NCI-H187 (cell line): ENCODE data around the gene CSF3R.
"Not testable (repeated sequence)": the region's sequence is repeated elsewhere in the genome, so short reads cannot be mapped to it uniquely, and the experiment has no call there.

ENCODE experiments used
- DNase-seq, 2 experiments: peaks; one replicate each; lab custom pipeline; 2025; lab: John Stamatoyannopoulos, UW

CSF3R gene

DNA sequence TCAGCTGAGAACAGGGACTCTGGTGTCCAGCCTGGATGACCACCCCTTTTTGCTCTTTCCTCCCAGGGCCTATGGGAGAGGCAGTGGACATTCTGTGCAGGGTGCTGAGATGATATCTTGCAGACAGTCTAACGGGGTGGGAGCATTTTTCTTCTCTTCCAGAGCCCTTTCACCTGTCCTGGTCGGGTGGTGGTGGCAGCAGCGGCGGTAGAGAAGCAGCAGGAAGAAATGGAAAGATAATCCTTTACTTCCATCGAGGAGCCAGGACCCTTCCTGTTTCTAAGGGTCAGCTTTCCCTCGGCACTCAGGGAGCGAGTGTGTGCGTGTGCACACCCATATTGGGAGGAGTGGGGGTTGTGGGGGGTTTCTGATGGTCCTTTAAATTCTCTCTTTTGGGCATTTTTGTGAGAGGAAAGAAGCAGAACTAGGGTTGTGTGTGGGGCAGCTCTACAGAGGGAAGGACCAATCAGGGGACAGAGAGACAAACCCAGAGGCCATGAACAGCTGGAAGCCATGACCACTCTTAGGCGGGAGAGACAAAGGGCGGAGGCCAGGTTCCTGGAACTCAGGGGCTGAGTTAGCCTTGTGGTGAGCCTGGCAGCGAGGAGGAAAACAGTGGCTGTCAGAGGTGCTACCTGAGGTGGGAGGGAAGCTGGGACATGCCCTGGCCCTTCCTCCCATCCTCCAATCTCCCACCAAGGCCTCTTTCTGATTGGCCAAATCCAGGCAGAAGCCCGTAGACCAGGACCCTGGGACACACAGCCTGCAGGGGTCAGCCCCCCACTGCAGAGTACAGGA lies 31.2 kb upstream of the CSF3R start:
- no peak for DNase-seq

DNA sequence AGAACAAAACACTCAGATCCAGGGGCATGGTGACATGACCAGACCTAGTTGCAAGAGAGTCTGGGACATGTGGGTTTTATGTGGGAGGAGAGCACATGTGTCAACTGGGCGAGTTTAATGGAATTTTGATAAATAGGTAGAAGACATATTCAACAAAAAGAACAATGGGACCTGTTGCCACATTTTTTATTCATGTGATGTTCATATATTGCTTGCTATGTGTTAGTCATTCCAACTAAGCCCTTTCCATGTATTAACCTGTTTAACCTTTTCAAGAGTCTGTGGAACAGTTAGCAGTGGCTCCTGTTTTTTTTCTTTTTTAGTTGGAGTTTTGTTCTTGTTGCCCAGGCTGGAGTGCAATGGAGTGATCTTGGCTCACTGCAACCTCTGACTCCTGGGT lies 30.1 kb upstream of the CSF3R start:
- no peak for DNase-seq

DNA sequence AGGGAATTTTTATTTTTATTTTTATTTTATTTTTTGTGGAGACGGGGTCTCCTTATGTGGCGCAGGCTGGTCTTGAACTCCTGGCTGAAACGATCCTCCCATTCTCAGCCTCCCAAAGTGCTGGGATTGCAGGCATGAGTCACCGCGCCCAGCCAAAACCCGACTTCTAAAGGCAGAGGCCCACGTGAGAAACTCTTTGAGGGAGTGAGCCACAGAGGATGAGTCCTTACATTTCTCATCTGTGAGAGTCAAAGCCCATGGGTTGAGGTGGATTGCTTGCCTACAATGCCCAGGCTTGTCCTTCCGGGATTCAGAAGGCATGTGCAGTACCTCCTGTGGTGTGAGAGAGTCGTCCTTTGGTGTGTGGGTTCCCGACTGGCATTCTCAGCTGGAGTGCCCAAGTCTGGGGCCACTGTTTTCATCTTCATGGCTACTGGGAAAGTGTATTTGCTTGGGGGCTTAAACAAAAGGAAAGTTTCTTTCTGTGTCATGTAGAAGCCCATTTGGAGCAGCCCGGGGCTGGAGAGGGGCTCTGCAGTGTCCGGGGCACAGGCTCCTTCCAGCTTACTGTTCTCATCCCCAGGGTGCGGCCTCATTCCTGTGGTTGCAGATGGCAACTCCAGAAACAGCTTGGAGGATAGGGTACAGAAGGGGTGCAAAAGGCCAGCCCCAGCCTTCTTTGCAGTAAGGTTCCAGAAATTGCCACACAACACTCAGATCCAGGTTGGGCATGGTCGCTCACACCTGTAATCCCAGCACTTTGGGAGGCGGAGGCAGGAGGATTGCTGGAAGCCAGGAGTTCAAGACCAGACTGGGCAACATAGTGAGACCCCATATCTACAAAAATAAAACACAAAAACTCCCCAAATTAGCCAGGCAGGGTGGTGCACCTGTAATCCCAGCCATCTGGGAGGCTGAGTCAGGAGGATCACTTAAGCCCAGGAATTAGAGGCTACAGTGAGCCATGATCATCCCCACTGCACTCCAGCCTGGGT lies 29.4 kb upstream of the CSF3R start:
- no peak for DNase-seq

DNA sequence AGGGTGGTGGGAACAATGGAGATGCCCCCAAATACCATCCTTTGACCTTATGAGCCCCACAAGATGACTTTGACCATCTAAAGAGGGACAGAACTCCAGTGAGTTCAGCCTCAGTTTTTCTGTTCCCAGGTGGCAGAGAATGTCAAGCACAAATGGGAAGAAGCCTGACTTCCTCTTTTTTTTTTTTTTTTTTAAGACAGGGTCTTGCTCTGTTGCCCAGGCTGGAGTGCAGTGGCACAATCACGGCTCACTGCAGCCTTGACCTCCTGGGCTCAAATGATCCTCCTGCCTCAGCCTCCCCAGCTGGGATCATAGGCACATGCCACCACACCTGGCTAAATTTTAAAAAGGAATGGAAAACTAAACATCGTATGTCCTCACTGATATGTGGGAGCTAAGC lies 28.5 kb upstream of the CSF3R start:
- DNase-seq: not testable (repeated sequence)

DNA sequence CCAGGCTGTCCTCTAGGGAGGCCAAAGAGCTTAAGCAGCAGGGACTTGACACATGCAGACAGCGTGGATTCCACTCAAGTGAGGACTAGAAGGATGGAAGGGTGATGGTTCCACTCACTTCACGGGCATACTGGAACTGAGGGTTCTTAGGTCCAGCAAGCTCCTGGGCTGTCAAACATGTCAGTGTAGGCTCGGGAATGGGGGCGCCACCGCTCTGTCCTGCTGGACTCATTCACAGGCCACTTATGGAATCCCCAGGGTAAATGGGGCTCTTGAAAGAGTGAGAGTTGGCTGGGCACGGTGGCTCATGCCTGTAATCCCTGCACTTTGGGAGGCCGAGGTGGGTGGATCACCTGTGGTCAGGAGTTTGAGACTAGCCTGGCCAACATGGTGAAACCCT lies 27.7 kb upstream of the CSF3R start:
- DNase-seq: no peak

DNA sequence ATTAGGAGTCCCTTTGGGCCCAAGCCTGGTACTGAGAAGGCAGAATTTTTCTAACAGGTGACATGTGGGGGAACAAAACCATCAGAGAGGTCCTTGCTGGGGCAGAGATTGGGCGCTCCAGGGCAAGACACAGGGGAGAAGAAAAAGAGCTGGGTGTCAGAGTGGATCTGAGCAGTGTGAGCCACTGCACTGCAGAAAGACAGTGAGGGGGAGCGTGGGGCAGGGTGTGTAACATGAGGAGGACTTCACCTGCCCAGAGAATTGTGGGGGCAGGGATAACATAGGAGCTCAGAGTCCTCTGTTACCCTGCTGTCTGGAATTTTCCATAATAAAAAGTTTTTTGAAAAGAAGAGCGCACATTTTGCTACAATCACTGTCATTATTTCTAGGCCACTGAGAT lies 25.5 kb upstream of the CSF3R start:
- DNase-seq: no peak

DNA sequence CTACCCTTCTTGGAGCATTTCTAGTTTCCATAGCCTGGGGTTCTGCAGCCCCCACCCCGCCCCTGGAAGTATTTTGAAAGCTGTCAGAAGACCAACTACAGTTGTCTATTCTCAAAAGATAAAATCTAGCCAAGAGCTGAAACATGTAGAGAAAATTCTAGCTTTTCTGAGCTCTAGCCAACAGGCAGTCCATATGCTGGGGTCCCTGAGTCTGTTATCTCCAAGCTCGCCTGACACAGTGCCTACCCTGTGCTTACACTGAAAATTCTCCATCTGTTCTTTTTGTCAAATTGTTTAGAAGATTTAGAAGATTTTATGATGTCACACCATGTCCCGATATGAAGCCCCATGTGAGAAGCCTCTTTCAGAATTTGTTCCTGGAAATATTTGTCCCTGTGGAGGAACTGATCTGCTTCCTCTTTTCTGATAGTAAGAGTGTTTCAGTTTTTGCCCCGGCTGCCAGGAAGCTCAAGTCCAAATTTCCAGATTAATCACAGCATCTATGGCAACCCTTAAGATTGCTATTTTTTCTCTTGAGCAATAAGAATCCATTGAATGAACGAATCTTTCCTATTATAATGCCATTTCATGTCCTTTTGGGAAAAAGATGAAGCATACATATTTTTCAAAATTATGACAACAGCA lies 23.7 kb upstream of the CSF3R start:
- DNase-seq: no peak

DNA sequence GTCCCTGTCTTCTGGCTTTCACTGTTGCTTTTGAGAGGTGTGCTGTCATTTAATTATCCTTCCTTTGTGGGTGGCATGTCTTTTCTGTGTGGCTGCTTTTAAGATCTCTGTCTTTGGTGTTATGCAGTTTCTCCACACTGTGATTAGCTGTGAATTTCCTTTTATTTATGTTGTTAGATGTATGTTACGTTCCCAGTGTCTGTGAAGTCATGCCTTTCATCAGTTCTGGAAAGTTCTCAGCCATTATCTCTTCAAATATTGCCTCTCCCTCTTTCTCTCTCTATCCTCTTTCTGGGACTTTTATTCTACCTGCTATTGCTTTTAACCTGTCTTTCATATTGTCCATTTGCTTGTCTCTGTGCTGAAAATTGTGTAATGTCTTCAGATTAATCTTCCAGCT lies 21.0 kb upstream of the CSF3R start:
- DNase-seq: no peak

DNA sequence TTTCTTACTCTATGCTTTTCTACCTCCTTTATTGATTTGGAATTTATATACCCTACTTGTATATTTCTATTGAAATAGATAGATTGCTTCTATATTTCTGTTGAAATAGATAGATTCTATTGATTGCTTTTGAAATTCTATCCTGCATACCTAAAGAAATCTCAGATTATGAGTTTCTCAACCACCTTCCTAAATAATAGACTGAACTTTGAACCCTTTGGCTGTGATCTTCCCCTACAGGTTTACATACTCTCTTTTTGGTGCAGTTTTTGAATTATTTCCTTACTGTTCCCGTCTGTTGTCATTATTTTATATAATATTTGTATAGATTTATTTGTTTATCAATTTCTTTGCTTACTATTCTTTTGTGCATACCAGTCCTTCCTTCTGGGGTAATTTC lies 20.4 kb upstream of the CSF3R start:
- no peak for DNase-seq

DNA sequence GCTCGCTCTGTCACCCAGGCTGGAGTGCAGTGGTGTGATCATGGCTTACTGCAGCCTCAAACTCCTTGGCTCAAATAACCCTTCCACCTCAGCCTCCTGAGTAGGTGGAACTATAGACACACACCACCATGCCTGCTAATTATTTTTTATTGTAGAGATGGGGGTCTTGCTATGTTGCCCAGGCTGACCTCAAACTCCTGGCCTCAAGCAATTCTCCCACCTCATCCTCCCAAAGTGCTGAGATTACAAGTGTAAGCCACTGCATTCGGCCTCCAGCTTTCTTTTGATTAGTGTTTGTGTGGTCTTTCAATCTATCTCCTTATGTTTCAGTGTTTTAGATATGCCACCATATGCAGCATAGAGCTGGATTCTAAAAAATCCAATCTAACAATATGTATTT lies 19.9 kb upstream of the CSF3R start:
- no peak for DNase-seq

DNA sequence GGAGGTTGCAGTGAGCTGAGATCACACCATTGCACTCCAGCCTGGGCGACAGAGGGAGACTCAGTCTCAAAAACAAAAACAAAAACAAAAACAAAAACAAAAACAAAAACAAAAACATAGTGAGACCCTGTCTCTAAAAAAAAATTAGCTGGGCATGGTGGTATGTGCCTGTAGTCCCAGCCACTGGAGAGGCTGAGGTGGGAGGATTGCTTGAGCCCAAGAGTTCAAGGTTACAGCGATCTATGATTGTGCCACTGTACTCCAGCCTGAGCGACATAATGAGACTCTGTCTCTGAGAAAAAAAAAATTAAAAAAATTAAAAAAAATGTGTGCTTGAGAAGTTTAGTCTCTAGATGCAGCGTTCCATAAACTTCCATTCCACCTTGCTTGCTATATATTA lies 19.2 kb upstream of the CSF3R start:
- not testable (repeated sequence) for DNase-seq

DNA sequence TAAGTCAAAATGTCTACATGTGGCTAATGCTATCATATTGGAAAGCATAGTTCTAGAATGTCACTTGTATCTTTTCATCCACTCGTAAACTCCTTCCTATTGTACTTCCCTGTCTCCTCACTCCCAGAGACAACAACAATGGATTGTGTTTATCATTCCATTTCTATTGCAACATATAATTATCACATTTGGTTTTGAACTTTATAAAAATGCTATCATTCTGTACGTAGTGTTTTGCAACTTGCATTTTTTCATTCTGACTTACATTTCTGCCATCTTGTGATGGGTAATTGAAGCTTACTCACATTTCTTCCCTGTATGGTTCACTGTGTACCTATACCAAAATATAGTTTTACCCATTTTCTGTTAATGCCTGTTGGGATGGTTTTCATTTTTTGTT lies 14.5 kb upstream of the CSF3R start:
- DNase-seq: no peak

DNA sequence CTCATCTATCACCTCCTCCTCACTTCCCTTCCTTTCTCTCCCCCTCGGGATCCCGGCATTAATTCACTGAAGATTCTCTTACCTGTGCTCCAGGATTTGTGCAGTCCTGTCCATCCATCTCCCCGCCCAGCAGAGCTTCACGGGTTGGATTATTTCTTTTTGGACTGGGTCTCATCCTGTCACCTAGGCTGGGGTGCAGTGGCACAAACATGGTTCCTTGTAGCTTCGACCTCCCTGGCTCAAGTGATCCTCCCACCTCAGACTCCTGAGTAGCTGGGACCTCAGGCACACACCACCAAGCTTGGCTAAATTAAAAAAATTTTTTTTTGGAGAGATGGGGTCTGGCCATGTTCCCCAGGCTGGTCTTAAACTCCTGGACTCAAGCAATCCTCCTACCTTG lies 12.3 kb upstream of the CSF3R start:
- no peak for DNase-seq

DNA sequence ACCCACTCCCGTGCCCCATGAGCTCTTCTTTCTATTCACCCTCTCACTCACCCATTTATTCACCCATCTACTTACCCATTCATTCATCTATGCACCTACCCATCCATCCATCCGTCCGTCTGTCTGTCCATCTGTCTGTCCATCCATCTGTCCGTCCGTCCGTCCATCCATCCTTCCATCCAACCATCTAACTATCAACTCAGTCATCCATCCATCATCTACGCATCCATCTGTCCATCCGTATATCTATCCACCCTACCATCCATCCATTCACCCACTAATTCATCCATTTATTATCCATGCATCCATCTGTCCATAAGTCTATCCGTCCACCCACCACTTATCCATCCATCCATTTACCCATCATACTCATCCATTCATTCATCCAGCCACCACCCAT lies 10.8 kb upstream of the CSF3R start:
- no peak for DNase-seq

DNA sequence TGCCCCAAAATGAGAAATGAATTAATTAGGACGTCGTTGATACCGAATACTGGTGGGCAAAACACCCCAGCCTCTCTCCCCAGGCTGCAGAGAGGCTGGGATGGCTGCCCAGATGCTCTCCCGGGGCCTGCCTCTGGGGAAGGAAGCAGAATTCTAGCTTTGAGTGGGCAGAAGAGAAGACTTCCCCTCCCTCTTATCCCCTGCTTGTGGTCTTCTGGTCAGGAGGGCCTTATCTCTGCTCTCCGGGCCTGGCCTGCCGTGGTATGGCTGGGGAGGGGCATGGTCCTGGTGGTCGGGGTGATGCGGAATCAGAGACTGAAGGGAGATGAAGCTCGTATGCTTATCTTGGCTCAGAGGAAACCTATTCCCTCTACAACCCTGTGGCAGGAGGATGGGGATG lies 9.8 kb upstream of the CSF3R start:
- no peak for DNase-seq

DNA sequence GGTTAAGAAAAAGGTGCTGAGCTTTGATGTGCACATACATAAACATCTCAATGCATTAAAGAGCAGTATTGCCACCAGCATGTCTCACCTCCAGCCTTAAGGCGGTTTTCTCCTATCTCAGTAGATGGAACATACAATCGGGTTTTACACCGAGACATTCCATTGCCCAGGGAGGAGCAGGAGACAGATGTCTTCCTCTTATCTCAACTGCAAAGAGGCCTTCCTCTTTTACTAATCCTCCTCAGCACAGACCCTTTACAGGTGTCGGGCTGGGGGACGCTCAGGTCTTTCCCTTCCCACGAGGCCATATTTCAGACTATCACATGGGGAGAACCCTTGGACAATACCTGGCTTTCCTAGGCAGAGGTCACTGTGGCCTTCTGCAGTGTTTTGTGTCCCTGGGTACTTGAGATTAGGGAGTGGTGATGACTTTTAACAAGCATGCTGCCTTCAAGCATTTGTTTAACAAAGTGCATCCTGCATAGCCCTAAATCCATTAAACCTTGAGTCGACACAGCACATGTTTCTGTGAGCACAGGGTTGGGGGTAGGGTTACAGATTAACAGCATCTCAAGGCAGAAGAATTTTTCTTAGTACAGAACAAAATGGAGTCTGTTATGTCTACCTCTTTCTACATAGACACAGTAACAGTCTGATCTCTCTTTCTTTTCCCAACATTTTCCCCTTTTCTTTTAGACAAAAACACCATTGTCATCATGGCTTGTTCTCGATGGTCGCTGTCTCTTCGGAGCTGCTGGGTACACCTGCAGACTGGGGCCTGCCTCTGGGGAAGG lies 6.7 kb upstream of the CSF3R start:
- not testable (repeated sequence) for DNase-seq

DNA sequence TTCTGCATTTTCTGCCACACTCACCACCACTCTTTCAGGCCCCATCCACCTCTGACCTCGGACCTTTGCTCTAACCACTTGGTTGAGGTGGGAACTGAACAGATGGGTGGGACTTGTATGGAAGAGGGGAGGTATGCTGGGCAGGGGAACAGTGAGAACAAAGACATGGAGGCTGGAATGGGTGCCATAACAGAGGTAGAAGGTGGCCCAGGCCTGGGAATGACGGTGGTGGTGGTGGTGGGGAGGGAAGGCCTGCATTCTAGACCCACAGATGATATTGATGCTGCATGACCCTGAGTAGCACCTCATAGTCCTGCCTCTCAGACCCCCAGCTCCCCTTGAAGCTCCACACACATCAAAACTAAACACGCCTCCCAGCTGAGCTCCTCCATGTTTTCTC lies 5.2 kb upstream of the CSF3R start:
- DNase-seq: no peak

DNA sequence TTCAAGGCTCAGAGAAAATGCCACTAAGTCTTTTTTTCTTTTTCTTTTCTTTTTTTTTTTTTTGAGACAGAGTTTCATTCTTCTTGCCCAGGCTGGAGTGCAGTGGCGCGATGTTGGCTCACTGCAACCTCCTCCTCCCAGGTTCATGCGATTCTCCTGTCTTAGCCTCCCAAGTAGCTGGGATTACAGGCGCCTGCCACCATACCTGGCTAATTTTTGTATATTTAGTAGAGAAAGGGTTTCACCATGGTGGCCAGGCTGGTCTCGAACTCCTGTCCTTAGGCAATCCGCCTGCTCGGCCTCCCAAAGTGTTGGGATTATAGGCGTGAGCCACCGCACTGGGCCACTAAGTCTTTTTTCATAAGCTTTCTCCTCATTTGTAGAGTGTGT lies 4.6 kb upstream of the CSF3R start:
- DNase-seq: not testable (repeated sequence)

DNA sequence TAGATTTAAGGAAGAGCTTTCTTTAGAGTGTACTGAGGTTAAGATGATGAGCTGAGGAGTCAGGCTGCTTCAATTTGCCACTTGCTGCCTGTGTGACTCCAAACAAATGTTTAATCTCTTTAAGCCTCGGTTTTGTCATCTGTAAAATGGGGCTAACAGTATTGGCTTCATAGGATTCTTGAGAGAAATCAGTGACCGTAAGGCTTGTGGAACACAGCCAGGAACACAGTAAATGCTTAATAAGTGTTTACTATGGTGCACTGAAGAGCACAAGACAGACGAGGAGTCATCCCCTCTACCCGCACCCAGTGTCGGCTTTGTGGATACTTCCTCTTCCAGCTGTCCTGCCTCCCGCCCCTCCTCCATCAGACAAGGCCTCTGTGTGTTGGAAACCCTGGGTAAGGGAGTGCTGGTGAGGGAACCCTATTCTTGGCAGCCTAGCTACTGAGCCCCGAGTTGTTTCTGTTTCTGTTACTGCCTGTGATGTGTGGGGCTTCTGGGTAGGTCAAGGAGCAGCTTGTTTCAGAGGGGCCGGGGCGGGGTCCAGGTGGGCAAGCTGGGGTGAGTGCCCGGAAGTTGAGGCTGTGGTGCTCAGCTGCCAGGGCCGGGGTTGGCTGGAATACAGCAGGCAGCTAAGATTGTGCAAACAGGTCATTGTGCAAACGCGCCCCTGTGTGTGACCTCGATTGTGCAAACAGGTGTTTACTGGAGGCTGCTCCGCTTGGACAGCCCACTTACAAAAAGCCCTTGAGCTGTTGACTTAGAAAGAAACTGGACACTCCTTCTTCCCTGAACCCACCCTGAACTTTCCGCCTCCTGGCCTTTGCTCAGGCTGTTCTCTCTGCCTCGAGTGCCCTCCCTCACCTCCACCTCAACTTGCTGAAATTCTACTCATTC lies 4.0 kb upstream of the CSF3R start:
- no peak for DNase-seq

DNA sequence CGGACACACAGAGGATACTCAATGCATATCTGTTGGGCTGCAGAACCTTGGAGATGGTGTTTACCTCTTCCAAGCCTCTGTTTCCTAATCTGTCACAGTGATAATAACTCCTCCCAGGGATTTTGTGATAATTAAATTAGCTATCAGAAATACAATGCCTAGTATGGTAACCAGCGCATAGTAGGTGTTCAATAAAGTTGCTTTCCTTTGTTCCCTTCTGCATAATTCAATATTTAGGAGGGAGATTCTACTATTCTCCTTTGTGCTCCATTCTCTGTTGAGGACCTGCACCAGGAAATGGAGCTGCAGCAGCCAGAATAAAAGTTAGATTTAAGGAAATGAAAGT lies 3.4 kb upstream of the CSF3R start:
- no peak for DNase-seq

DNA sequence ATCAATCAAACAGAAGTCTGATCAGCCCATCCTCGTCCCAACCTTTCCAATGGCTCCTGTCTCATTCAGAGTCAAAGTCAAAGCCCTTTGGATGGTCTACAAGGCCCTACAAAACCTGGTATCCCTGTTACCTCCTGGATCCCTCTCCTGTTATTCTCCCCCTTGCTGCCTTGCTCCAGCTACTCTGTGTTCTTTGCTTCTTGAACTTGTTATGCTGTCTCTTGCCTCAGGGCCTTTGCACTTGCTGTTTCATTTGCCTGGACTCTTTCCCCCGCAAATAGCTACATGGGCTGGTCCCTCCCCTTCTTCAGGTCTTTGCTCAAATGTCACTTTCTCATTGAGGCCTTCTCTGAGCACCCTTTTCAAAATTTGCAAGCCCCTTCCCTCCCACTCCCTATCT lies 1.4 kb upstream of the CSF3R start:
- DNase-seq: no peak
